HepG2 (cell line): ENCODE results near the gene NFATC1.

Experiments
- ARID2 ChIP-seq: sonication (generic); formaldehyde crosslinking; IDR thresholded peaks from 2 replicates; pipeline ENCODE4 v1.8.1; 2022; ENCODE audit warnings: mild to moderate bottlenecking, missing genetic modification reagents, borderline replicate concordance
- SMC3 ChIP-seq: IDR thresholded peaks from 2 replicates; pipeline ENCODE4 v1.6.1; 2011; ENCODE audit warnings: low read length, improper control_type of control experiment
- ZNF350 ChIP-seq: sonication (generic); formaldehyde crosslinking; IDR thresholded peaks from 2 replicates; pipeline ENCODE4 v1.4.0; 2020; ENCODE audit warnings: mild to moderate bottlenecking, low read depth, missing genetic modification reagents, borderline replicate concordance

DNA sequence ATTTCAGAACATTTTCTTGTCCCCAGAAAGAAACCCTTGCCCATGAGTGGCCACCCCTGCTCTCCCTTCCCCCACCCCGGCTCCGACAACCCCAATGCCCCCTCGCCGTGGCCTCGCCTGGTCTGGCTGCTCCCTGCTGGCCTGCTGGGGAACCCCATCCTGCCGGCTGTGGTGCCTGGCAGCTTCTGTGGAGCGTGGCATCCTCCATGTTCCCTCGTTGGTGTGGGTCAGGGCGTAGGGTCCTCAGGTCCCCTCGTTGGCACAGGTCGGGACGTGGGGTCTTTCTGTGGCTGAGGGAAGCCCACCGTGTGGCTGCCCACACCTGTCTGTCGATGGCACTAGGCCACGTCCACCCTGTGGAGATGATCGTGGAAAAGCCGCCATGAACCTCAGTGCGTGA lies 61.9 kb downstream of the NFATC1 start:
- TF ChIP-seq ZNF350 (CRISPR knock-in tag), result no peak
- TF ChIP-seq ARID2 (CRISPR knock-in tag), result no peak
- TF ChIP-seq SMC3, result no peak
